ENCODE measurements around the gene CLIC2.

Gene CLIC2

GRCh38 chrX:155262970-155263754, 71.3 kb downstream of the CLIC2 start:
- no peak for DNase-seq (ENCODE audit: insufficient read length, low spot score)
- TF ChIP-seq SPI1 (IDR thresholded peaks at IDR 0.05; ENCODE audit: low read depth, low read length) (no peak), POLR2A (IDR thresholded peaks at IDR 0.05; ENCODE audit: low read depth, low read length) (no peak), POU2F2 (IDR thresholded peaks at IDR 0.05; ENCODE audit: low read depth, low read length) (no peak), PAX5 (IDR thresholded peaks at IDR 0.05; ENCODE audit: insufficient read depth, low read length, severe bottlenecking) (no peak), POLR2AphosphoS5 (IDR thresholded peaks at IDR 0.05; ENCODE audit: low read depth, low read length) (no peak), TAF1 (IDR thresholded peaks at IDR 0.05; ENCODE audit: low read depth, low read length) (no peak)
- no peak for FAIRE-seq

GRCh38 chrX:155259752-155260151, 74.7 kb downstream of the CLIC2 start:
- DNase-seq (ENCODE audit: insufficient read length, low spot score) (no peak), FAIRE-seq (no peak)
- TF ChIP-seq PAX5 (IDR thresholded peaks at IDR 0.05; ENCODE audit: insufficient read depth, low read length, severe bottlenecking), result no peak
- TF ChIP-seq TAF1 (IDR thresholded peaks at IDR 0.05; ENCODE audit: low read depth, low read length), result no peak
- TF ChIP-seq POLR2AphosphoS5 (IDR thresholded peaks at IDR 0.05; ENCODE audit: low read depth, low read length), result no peak
- no peak for TF ChIP-seq POU2F2 (IDR thresholded peaks at IDR 0.05; ENCODE audit: low read depth, low read length)
- no peak for TF ChIP-seq POLR2A (IDR thresholded peaks at IDR 0.05; ENCODE audit: low read depth, low read length)
- TF ChIP-seq SPI1 (IDR thresholded peaks at IDR 0.05; ENCODE audit: low read depth, low read length), result no peak

- TF ChIP-seq POLR2AphosphoS5 (IDR thresholded peaks at IDR 0.05; ENCODE audit: low read depth, low read length), result no peak
- no peak for TF ChIP-seq SPI1 (IDR thresholded peaks at IDR 0.05; ENCODE audit: low read depth, low read length)
- no peak for TF ChIP-seq POLR2A (IDR thresholded peaks at IDR 0.05; ENCODE audit: low read depth, low read length)
- TF ChIP-seq TAF1 (IDR thresholded peaks at IDR 0.05; ENCODE audit: low read depth, low read length), result no peak
- TF ChIP-seq PAX5 (IDR thresholded peaks at IDR 0.05; ENCODE audit: insufficient read depth, low read length, severe bottlenecking), result no peak
- no peak for TF ChIP-seq POU2F2 (IDR thresholded peaks at IDR 0.05; ENCODE audit: low read depth, low read length)
- FAIRE-seq (no peak), DNase-seq (ENCODE audit: insufficient read length, low spot score) (no peak)
These were observed 83.0 kb downstream of the CLIC2 start for GRCh38 chrX:155251391-155251790.

- DNase-seq (ENCODE audit: insufficient read length, low spot score) (no peak), FAIRE-seq (no peak)
These were observed 86.9 kb downstream of the CLIC2 start for GRCh38 chrX:155247497-155247896.

GRCh38 chrX:155246748-155247147, 87.7 kb downstream of the CLIC2 start:
- no peak for DNase-seq (ENCODE audit: insufficient read length, low spot score)
- TF ChIP-seq POU2F2 (IDR thresholded peaks at IDR 0.05; ENCODE audit: low read depth, low read length) (no peak), SPI1 (IDR thresholded peaks at IDR 0.05; ENCODE audit: low read depth, low read length) (no peak), POLR2AphosphoS5 (IDR thresholded peaks at IDR 0.05; ENCODE audit: low read depth, low read length) (no peak), POLR2A (IDR thresholded peaks at IDR 0.05; ENCODE audit: low read depth, low read length) (no peak), PAX5 (IDR thresholded peaks at IDR 0.05; ENCODE audit: insufficient read depth, low read length, severe bottlenecking) (no peak), TAF1 (IDR thresholded peaks at IDR 0.05; ENCODE audit: low read depth, low read length) (no peak)
- FAIRE-seq, result peak; percentile 80

More at GRCh38 chrX:155247497-155247896, 86.9 kb downstream of the CLIC2 start:
- no peak for TF ChIP-seq POU2F2 (IDR thresholded peaks at IDR 0.05; ENCODE audit: low read depth, low read length)

- TF ChIP-seq POLR2AphosphoS5 (IDR thresholded peaks at IDR 0.05; ENCODE audit: low read depth, low read length) (no peak), SPI1 (IDR thresholded peaks at IDR 0.05; ENCODE audit: low read depth, low read length) (peak; percentile 65), TAF1 (IDR thresholded peaks at IDR 0.05; ENCODE audit: low read depth, low read length) (no peak), PAX5 (IDR thresholded peaks at IDR 0.05; ENCODE audit: insufficient read depth, low read length, severe bottlenecking) (no peak), POU2F2 (IDR thresholded peaks at IDR 0.05; ENCODE audit: low read depth, low read length) (0 out of 2 replicates have a peak, but pooled peaks have one; percentile 43), POLR2A (IDR thresholded peaks at IDR 0.05; ENCODE audit: low read depth, low read length) (no peak)
- no peak for DNase-seq (ENCODE audit: insufficient read length, low spot score)
These were observed 92.1 kb downstream of the CLIC2 start for GRCh38 chrX:155242300-155242699.

GRCh38 chrX:155237719-155238118, 96.7 kb downstream of the CLIC2 start:
- FAIRE-seq (no peak), DNase-seq (ENCODE audit: insufficient read length, low spot score) (no peak)
- no peak for TF ChIP-seq SPI1 (IDR thresholded peaks at IDR 0.05; ENCODE audit: low read depth, low read length)
- TF ChIP-seq PAX5 (IDR thresholded peaks at IDR 0.05; ENCODE audit: insufficient read depth, low read length, severe bottlenecking), result no peak
- TF ChIP-seq POU2F2 (IDR thresholded peaks at IDR 0.05; ENCODE audit: low read depth, low read length), result no peak
- no peak for TF ChIP-seq POLR2AphosphoS5 (IDR thresholded peaks at IDR 0.05; ENCODE audit: low read depth, low read length)
- no peak for TF ChIP-seq TAF1 (IDR thresholded peaks at IDR 0.05; ENCODE audit: low read depth, low read length)
- TF ChIP-seq POLR2A (IDR thresholded peaks at IDR 0.05; ENCODE audit: low read depth, low read length), result no peak

More at GRCh38 chrX:155242300-155242699, 92.1 kb downstream of the CLIC2 start:
- FAIRE-seq, result no peak

- TF ChIP-seq PAX5 (IDR thresholded peaks at IDR 0.05; ENCODE audit: insufficient read depth, low read length, severe bottlenecking), result no peak
- no peak for TF ChIP-seq TAF1 (IDR thresholded peaks at IDR 0.05; ENCODE audit: low read depth, low read length)
- DNase-seq (ENCODE audit: insufficient read length, low spot score) (no peak), FAIRE-seq (no peak)
These were observed 98.5 kb downstream of the CLIC2 start for GRCh38 chrX:155235891-155236290.

GRCh38 chrX:155231163-155231562, 103.3 kb downstream of the CLIC2 start:
- peak; percentile 94 for FAIRE-seq
- TF ChIP-seq TAF1 (IDR thresholded peaks at IDR 0.05; ENCODE audit: low read depth, low read length) (no peak), SPI1 (IDR thresholded peaks at IDR 0.05; ENCODE audit: low read depth, low read length) (no peak), POLR2AphosphoS5 (IDR thresholded peaks at IDR 0.05; ENCODE audit: low read depth, low read length) (no peak), PAX5 (IDR thresholded peaks at IDR 0.05; ENCODE audit: insufficient read depth, low read length, severe bottlenecking) (no peak), POLR2A (IDR thresholded peaks at IDR 0.05; ENCODE audit: low read depth, low read length) (no peak), POU2F2 (IDR thresholded peaks at IDR 0.05; ENCODE audit: low read depth, low read length) (no peak)

More at GRCh38 chrX:155231163-155231562, 103.3 kb downstream of the CLIC2 start:
- DNase-seq (ENCODE audit: insufficient read length, low spot score), result no peak
